HG02642 (cell line): ENCODE data around the gene WWC1.
A peak's percentile ranks its signal among the peaks of the same experiment; 100 is the strongest.
"Not testable (repeated sequence)": the region's sequence is repeated elsewhere in the genome, so short reads cannot be mapped to it uniquely, and the experiment has no call there.

Experiments used
- ATAC-seq: cut with Tn5 transposase; IDR thresholded peaks from one replicate; pipeline ENCODE4 v1.9.1; 2021; ENCODE audit warnings: mild to moderate bottlenecking; ENCODE audit not compliant: unreplicated experiment, poor library complexity

The WWC1 gene

DNA sequence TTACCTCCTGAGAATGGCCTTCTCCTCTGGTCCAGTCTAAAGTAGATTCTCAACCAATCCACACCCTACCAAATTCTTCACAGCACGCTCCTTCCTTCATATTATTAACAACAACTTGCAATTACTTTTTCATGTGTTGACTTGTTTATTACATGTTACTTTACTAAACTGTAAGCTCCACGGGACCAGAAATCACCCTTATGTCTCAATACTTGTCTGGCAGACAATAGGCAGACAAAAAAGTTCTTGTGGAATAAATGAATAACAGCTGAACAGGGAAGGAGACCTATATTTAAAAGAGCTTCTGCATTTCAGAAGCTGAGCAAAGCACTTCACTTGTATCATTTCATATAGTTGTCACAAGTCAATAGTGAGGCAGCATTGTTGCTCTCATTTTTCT lies 5.7 kb upstream of the WWC1 start:
- no peak for ATAC-seq

- no peak for ATAC-seq
Measured at GRCh38 chr5:168286386-168286785, 5.1 kb upstream of the WWC1 start.

GRCh38 chr5:168286863-168287262 lies 4.6 kb upstream of the WWC1 start:
- not testable (repeated sequence) for ATAC-seq

- ATAC-seq = no peak
Measured at GRCh38 chr5:168287362-168287761, 4.1 kb upstream of the WWC1 start.

DNA sequence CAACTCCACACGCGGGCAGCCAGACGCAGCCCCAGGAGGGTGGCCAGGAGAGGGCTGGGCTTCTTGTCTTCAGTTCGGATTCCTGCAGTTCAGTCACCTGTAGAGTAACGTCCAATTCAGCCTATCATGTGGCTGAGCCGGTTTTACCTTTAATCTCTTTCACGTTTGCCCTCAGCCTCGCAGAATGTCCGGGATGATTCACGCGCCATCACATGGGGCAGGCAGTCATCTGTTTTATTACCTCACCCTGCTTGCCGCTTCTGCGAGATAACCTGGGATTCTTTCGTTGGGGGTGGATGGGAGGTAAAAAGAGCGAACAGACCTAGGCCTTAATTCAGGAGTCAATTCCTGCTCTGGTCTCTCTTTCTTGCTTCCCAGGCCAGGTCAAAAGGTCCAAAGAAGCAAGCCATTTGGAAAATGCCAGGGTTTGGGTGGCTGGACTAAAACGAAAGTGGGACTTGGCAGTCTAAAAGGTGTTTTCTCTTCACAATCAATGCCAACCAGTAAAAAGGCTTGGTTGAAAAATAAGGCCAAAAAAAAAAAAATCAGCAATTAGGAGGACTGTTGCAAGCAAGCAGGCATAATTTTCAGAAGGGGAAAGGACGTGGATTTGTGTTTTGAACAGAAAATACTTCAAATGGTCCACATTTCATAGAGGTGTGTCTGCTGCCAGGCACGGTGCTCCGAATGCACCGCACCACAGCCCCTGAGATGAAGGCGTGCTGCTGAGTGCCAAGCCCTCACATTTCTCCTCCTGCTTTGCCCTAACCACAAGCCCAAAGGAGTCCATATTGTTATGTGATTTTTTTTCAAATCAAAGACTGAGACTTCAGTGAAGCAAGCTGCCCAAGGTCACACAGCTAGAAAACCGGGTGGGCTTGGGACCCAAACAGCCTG lies 2.8 kb upstream of the WWC1 start:
- no peak for ATAC-seq

- no peak for ATAC-seq
Measured at GRCh38 chr5:168290902-168291341, 523 bp upstream of the WWC1 start.

DNA sequence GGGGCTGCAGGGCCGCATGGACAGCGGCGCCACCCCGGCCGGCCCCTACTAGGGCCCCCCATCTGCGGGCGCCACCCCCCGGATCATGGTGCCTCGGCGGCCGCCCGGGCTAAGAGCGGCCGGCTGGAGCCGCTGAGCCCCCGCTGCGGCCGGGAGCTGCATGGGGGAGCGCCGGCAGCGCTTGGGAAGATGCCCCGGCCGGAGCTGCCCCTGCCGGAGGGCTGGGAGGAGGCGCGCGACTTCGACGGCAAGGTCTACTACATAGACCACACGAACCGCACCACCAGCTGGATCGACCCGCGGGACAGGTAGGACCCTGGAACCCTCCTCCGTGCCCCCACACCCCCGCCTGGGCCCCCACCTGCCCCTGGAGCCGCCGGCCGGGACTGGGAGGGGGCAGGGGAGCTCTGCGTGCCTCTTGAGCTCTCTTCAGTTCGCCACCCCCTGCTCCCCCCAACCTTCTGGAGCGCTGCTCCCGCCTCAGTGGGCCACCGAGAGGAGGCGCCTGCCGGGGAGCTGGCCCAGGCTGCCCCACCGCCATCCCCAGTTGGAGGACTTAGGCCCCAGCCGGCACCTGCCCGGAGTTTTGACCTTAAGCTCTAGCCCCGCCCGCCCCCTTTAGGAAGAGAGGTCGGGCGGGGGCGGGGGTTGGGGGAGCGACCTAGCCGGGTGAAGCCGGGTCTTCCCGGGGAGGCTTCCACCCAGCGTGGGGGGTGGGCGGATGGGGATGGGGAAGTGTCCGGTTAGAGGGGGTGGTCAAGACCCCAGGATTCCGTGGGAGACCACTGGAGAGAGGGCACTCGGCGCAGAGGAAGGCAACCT lies 730 bp downstream of the WWC1 start:
- peak; percentile 19 for ATAC-seq

DNA sequence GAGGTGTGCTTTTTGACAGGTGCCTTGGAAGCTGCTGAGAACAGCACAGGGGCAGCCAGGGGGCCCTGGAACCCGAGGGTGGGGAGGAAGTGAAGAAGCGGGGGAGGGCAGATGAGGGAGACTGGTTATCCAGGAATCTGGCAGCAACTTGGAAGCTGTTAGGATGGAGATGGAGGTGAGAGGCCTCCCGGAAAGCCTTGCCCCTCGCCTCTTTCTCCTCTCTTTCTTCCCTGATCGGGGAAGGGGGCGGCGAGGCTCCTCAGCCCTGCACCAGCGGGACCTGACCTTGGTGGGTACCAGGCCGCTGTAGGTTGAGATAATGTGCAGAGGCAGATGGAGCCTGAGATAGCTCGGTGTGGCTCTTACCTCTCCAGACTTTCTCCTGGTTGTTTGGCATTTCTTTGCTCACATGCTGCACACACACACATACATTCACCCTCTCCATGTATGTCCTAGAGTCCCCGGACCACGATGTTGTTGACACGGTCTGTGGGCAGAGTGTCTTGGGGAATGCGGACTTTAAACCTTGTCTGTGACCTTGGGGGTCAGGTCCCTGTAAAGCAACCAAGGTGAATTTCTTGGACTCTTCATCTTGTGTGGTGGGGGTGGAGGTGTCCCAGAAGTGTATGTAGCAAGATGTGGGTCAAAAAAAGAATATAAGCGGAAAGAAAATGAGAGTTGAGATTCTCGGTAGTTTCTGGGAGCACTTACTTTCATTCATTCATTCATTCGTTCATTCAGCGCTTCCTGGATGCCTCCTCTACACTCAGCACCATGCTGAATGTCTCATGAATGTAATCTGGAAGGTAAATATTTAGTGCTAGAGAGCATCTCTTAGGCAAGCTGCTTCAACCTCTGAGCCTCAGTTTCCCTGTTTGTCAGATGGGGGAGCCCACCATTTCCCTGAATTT lies 1.6 kb downstream of the WWC1 start:
- no peak for ATAC-seq

DNA sequence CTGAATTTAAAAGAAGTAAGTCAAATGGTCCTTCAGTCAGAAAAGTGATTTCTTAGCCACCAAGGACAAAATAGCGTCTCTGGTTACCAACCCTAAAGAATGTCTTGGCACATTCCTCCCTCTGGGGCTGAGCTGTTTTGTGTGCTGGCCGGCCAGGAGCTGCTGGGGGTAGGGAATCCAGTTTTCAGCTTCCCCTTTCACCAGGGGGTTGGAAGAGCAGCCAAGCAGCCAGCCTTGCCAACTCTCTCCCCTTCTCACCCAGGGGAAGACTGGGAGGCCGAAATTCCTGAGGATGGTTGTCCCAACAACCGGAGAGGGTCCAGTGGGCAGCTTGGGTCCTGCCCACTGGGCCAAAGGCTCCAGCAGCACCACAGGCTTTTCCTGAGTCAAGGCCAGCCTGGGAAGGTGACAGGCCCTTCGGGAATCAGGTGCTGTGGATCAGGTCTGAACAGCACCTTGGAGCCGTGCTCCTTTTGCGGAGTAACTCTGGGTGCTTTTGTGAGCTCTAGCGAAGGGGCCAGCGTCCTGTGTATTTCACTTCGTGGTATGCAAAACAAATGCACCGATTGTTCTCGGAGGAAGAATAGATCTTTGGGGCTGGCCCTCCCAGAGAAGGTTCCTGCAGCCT lies 4.2 kb downstream of the WWC1 start:
- ATAC-seq = no peak

DNA sequence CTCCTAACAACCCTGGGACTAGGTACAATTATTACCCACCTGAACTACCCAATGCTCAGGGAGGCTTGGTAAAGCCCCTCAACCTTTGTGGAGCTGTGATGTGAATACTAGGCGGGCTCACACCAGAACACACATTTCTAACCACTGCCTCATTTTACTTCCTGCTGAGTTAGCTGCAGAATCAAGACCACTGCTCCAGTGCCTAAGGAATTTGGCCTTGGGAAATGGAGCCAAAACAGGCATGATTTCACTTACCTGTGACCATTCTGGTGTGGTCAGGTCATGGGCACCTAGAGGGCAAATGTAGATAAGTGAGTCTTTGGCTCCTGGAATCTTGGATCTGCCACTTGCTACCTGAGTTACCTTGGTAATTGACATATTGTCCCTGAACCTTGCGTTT lies 5.2 kb downstream of the WWC1 start:
- ATAC-seq = no peak

GRCh38 chr5:168298949-168299348 lies 7.5 kb downstream of the WWC1 start:
- ATAC-seq = no peak

DNA sequence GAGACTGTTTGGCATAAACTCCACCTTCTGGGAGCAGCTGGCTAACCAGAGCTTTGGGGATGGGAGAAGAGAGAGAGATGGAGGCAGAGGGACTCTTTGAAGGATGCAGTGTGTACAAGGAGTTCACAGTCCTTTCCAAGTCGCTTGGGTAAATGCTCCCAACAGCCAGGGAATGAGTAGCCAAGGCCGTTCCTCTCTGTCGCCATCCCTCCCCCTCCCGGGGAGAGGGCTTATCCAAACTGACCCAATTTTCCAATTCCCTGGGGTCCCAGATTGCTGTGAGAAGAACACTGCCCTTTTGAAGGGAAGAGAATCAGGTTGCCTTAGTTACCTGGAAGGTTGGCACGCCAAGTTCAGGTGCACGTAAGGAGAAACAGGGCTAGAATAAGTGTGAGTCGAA lies 7.9 kb downstream of the WWC1 start:
- ATAC-seq = no peak

DNA sequence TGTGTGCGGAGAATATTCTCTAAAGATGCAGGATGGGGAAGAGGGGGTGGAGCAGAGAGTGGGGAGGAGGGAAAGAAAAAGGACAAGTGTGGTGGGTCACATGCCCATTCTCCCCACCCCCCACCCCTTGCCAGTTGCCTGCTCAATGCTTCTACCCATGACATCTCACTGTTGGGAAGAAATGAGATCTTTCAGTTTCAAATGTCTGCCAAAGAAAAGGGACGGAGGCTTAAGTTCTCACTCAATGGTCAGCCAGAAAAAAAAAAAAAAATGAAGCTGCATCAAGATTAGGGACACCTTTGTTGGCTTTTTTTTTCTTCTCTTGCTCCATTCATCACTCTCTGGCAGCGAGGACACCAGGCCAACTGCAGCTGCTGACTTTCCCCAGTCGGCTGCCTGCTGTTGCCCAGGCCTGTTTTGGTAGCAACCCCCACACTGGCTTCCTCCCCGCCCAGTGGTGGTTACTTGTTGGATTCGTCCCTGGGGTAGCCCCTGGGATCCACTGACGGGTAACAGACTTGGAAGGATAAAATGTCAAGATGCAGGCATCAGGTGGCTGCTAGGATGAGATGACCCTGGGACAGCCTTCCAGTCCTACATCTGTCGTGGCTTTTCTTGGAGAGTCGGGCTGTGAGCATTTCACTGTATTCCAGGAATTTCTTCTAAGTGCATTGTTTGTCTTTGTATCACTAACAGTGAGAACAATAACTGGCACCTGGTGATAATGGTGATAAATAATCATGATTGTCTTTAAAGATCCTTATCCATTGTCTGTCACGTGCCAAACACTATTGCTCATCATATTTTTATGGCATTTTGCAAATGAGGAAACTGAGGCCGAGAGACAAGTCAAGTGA lies 9.1 kb downstream of the WWC1 start:
- no peak for ATAC-seq

GRCh38 chr5:168301593-168302390 lies 10.3 kb downstream of the WWC1 start:
- ATAC-seq = no peak

DNA sequence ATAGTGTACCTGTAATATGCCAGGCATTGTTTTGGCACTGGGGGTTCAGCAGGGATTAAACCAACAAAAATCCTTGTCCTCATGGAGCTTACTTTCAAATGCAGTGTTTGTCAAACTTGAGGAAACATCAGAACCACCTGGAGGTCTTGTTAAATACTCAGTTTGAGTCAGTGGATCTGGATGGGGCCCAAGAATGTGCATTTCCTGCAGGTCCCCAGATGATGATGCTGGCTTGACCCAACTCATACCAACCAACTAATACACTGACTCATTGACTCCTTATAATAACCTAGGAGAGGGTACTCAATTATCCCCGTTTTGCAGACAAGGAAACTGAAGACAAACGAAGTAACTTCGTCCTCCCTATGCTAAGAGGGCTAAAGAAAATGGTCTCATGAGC lies 11.3 kb downstream of the WWC1 start:
- no peak for ATAC-seq

DNA sequence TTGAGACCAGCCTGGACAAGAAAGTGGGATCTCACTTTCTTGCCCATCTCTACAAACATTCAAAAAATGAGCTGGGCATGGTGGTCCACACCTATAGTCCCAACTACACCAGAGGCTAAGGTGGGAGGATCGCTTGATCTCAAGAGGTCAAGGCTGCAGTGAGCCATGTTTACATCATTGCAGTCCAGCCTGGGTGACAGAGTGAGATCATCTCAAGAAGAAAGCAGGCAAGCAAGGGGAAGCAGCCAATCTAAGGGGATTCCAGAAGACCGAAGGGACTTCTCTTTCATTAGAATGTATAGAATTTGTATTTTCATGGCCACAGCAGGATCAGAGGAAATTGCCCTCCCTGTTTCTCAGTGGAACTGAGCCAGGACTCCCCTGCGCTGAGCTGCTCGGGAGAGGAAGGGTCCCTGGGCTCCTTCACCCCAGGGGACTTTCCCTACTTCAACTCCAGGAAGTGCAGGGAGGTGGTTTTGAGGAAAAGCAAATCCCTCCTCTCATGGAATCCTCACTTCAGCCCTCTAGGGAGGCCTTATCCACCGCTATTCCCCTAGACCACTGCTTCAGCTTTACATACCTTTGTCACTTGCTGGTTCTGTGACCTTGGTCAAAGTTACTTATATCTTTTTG lies 12.1 kb downstream of the WWC1 start:
- ATAC-seq = no peak

GRCh38 chr5:168304349-168304748 lies 12.9 kb downstream of the WWC1 start:
- ATAC-seq = no peak

GRCh38 chr5:168305281-168305680 lies 13.8 kb downstream of the WWC1 start:
- ATAC-seq = no peak
